GM12891 (cell line): ENCODE data around the gene VSIG10.

Experiments used
- POLR2A ChIP-seq: IDR thresholded peaks from 2 replicates; pipeline ENCODE4 v1.6.1; 2011; ENCODE audit warnings: low read depth, low read length, control low read depth
- POLR2AphosphoS5 ChIP-seq: IDR thresholded peaks from 2 replicates; pipeline ENCODE4 v1.6.1; 2011; ENCODE audit warnings: low read depth, low read length, control low read depth
- SPI1 ChIP-seq: IDR thresholded peaks from 2 replicates; pipeline ENCODE4 v1.6.1; 2011; ENCODE audit warnings: low read depth, low read length, control low read depth
- TAF1 ChIP-seq: IDR thresholded peaks from 2 replicates; pipeline ENCODE4 v1.6.1; 2011; ENCODE audit warnings: low read depth, low read length, control low read depth

GRCh38 chr12:118063576-118064391, 40.0 kb downstream of the VSIG10 start:
- TF ChIP-seq POLR2A (no peak), POLR2AphosphoS5 (no peak), TAF1 (no peak), SPI1 (no peak)
